HG03175 (cell line): Measurements from ENCODE around the gene ZNF121.
A peak's percentile ranks its signal among the peaks of the same experiment; 100 is the strongest.
"Not testable (repeated sequence)": the region's sequence is repeated elsewhere in the genome, so short reads cannot be mapped to it uniquely, and the experiment has no call there.

Experiments used
- ATAC-seq: cut with Tn5 transposase; IDR thresholded peaks from one replicate; pipeline ENCODE4 v1.9.1; 2021; ENCODE audit warnings: mild to moderate bottlenecking, moderate library complexity; ENCODE audit not compliant: unreplicated experiment

The ZNF121 gene

GRCh38 chr19:9539201-9539600 lies 45.1 kb downstream of the ZNF121 start:
- ATAC-seq: not testable (repeated sequence)

DNA sequence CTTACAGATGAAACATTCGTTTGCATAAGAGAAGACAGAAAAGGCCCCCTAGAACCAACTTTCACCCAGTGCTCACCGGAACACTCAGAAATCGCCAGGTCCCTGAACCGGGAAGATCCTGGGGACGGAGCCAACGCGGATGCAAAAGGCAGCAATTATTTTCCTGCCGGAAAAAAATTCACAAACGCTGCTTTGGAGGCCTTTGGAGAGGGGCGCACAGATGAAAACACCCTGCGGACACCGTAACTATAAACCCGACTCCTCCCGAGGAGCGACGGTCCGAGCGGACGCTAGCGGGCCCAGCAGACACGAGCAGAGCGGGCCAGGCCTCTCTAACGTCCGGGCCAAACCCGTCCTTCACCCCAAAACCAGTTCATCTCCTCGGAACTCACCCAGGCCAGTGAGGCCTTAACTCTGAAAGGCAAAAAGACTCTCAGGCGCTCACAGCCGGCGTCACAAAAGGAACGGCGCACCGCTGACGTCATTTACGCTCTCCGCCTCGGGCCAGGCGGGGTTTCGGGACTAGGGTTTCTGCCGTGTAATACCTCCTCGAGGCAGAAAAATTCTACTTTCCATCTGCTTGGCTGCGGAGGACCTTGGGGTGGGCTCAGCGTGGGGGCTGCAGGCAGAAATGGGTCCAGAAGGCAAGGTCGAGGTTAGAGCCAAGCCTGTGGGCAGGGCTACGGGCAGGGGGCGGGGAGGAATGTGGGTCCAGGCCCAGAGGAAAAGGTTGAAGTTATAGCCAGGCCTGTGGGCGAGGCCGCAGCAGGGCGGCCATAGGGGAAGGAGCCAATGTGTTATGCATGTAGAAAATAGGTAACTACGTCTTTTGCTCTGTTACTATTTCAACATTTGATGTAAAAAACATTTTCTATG lies 45.9 kb downstream of the ZNF121 start, which contains the start of gene ZNF426:
Gene ZNF426 (minus strand): TSS at position 463 of the 876 bp plus-strand sequence. CDS start 2,413 bp downstream, outside the sequence.
- peak; percentile 74 for ATAC-seq

- no peak for ATAC-seq
Measured at GRCh38 chr19:9535934-9536333, 48.4 kb downstream of the ZNF121 start.

DNA sequence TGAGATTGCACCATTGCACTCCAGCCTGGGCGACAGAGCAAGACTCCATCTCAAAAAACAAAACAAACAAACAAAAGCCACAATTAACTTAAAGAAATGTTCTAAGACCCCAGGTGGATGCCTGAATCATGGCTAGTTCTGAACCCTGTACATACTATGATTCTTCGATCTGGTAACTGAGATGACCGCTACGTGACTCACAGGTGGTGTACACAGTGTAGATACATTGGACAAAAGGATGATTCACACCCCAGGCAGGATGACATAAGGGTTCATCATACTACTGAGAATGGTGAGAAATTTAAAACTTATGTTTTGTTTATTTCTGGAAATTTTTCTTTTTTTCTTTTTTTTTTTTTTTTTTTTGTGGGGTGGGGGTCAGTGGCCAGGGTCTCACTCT lies 52.4 kb downstream of the ZNF121 start:
- no peak for ATAC-seq

- no peak for ATAC-seq
Measured at GRCh38 chr19:9528757-9529336, 55.5 kb downstream of the ZNF121 start.

- ATAC-seq: no peak
Measured at GRCh38 chr19:9523885-9524474, 60.3 kb downstream of the ZNF121 start.
